H9 (cell line): ENCODE data around the gene VIT. TPM values are rescaled to one million over a fixed set of nuclear protein-coding genes. Genes with fewer than 3 reads are reported as not detected.

Experiments
- DNase-seq: peaks from one replicate; pipeline ENCODE4 v3.0.0-alpha.2; 2017
- H2AFZ ChIP-seq: one replicate; pipeline ENCODE4 v1.6.1; 2013; ENCODE audit warnings: mild to moderate bottlenecking, low read length, control low read depth, moderate library complexity
- H2AK5ac ChIP-seq: 2 replicates; pipeline ENCODE4 v1.6.1; 2013; ENCODE audit warnings: low read length, control low read depth, mixed read lengths; ENCODE audit not compliant: insufficient read length
- H2BK120ac ChIP-seq: one replicate; pipeline ENCODE4 v1.6.1; 2013; ENCODE audit warnings: low read depth, mild to moderate bottlenecking, low read length, control low read depth, inconsistent platforms; ENCODE audit not compliant: poor library complexity, severe bottlenecking
- H2BK12ac ChIP-seq: 2 replicates; pipeline ENCODE4 v1.6.1; 2013; ENCODE audit warnings: low read length, control low read depth, mixed read lengths, low read depth; ENCODE audit not compliant: insufficient read length
- H2BK15ac ChIP-seq: 2 replicates; pipeline ENCODE4 v1.6.1; 2013; ENCODE audit warnings: low read depth, low read length, control low read depth
- H2BK20ac ChIP-seq: one replicate; pipeline ENCODE4 v1.6.1; 2013; ENCODE audit warnings: low read depth, mild to moderate bottlenecking, low read length, control low read depth, inconsistent platforms; ENCODE audit not compliant: poor library complexity, severe bottlenecking
- H2BK5ac ChIP-seq: 2 replicates; pipeline ENCODE4 v1.6.1; 2013; ENCODE audit warnings: low read length, control low read depth, mixed read lengths; ENCODE audit not compliant: insufficient read length
- H3K14ac ChIP-seq: 2 replicates; pipeline ENCODE4 v1.6.1; 2013; ENCODE audit warnings: low read length, control low read depth; ENCODE audit not compliant: insufficient read depth
- H3K18ac ChIP-seq: 2 replicates; pipeline ENCODE4 v1.6.1; 2013; ENCODE audit warnings: low read depth, mild to moderate bottlenecking, mixed read lengths, low read length, control low read depth; ENCODE audit not compliant: insufficient read length
- H3K23ac ChIP-seq: 2 replicates; pipeline ENCODE4 v1.6.1; 2013; ENCODE audit warnings: low read length, control low read depth, mixed read lengths, low read depth; ENCODE audit not compliant: insufficient read length
- H3K23me2 ChIP-seq: 2 replicates; pipeline ENCODE4 v1.6.1; 2013; ENCODE audit warnings: low read depth, mild to moderate bottlenecking, mixed read lengths, low read length, control low read depth; ENCODE audit not compliant: insufficient read length, poor library complexity, severe bottlenecking
- H3K27ac ChIP-seq: 2 replicates; pipeline ENCODE4 v1.5.1; 2013; ENCODE audit warnings: low read length, control low read depth, mixed read lengths, low read depth; ENCODE audit not compliant: insufficient read length
- H3K27me3 ChIP-seq: 2 replicates; pipeline ENCODE4 v1.6.1; 2013; ENCODE audit warnings: low read length, control low read depth, inconsistent platforms; ENCODE audit not compliant: insufficient read depth
- H3K4ac ChIP-seq: 2 replicates; pipeline ENCODE4 v1.6.1; 2013; ENCODE audit warnings: low read depth, mild to moderate bottlenecking, control low read depth, inconsistent platforms, low read length, moderate library complexity
- H3K4me1 ChIP-seq: 2 replicates; pipeline ENCODE4 v1.6.1; 2013; ENCODE audit warnings: low read length, control low read depth, inconsistent platforms; ENCODE audit not compliant: insufficient read depth
- H3K4me2 ChIP-seq: 2 replicates; pipeline ENCODE4 v1.6.1; 2013; ENCODE audit warnings: low read length, control low read depth, mixed read lengths; ENCODE audit not compliant: insufficient read length, insufficient read depth
- H3K56ac ChIP-seq: 2 replicates; pipeline ENCODE4 v1.6.1; 2013; ENCODE audit warnings: low read depth, mild to moderate bottlenecking, mixed read lengths, low read length, control low read depth; ENCODE audit not compliant: insufficient read length
- H3K79me1 ChIP-seq: 2 replicates; pipeline ENCODE4 v1.6.1; 2013; ENCODE audit warnings: low read depth, mild to moderate bottlenecking, moderate library complexity, low read length, control low read depth, inconsistent platforms; ENCODE audit not compliant: insufficient read depth, poor library complexity, severe bottlenecking
- H3K79me2 ChIP-seq: 2 replicates; pipeline ENCODE4 v1.6.1; 2013; ENCODE audit warnings: low read length, control low read depth, inconsistent platforms; ENCODE audit not compliant: insufficient read depth
- H3K9ac ChIP-seq: 2 replicates; pipeline ENCODE4 v1.6.1; 2013; ENCODE audit warnings: low read length, control low read depth, mixed read lengths; ENCODE audit not compliant: insufficient read length; ENCODE audit errors: extremely low read depth
- H3K9me3 ChIP-seq: one replicate; pipeline ENCODE4 v1.6.1; 2013; ENCODE audit warnings: low read depth, low read length, inconsistent platforms; ENCODE audit not compliant: control insufficient read depth
- H3T11ph ChIP-seq: one replicate; pipeline ENCODE4 v1.6.1; 2013; ENCODE audit warnings: mild to moderate bottlenecking, low read length, control low read depth, inconsistent platforms
- H4K20me1 ChIP-seq: one replicate; pipeline ENCODE4 v1.6.1; 2013; ENCODE audit not compliant: control insufficient read depth, insufficient read length, insufficient read depth
- H4K5ac ChIP-seq: 2 replicates; pipeline ENCODE4 v1.6.1; 2013; ENCODE audit warnings: low read depth, mild to moderate bottlenecking, mixed read lengths, low read length, control low read depth; ENCODE audit not compliant: insufficient read length
- H4K8ac ChIP-seq: replicated peaks from 2 replicates; pipeline ENCODE4 v1.6.1; 2013; ENCODE audit warnings: low read length, control low read depth, mixed read lengths, low read depth; ENCODE audit not compliant: insufficient read length
- H4K91ac ChIP-seq: 2 replicates; pipeline ENCODE4 v1.6.1; 2013; ENCODE audit warnings: low read depth, mild to moderate bottlenecking, moderate library complexity, mixed read lengths, low read length, control low read depth; ENCODE audit not compliant: insufficient read length
- H3K27ac Mint-ChIP-seq, 3 experiments: 2 replicates in 2 of 3; 3 replicates in 1 of 3; pipeline ENCODE4 v1.8.0; 2020 to 2021; ENCODE audit warnings: mixed read lengths in 3 of 3, mild to moderate bottlenecking in 1 of 3, moderate library complexity in 1 of 3
- H3K27me3 Mint-ChIP-seq: 2 replicates; pipeline ENCODE4 v1.8.0; 2021; ENCODE audit warnings: low read depth, mild to moderate bottlenecking, moderate library complexity, mixed read lengths
- H3K36me3 Mint-ChIP-seq, 3 experiments: 2 replicates in 2 of 3; 3 replicates in 1 of 3; pipeline ENCODE4 v1.8.0; 2020 to 2021; ENCODE audit warnings: low read depth in 3 of 3, mixed read lengths in 3 of 3; ENCODE audit not compliant: insufficient read depth in 1 of 3
- H3K4me1 Mint-ChIP-seq, 2 experiments: 2 replicates each; pipeline ENCODE4 v1.8.0; 2020; ENCODE audit warnings: mixed read lengths in 2 of 2
- H3K4me3 Mint-ChIP-seq, 2 experiments: 2 replicates in 1 of 2; 3 replicates in 1 of 2; pipeline ENCODE4 v1.8.0; 2020 to 2021; ENCODE audit warnings: mild to moderate bottlenecking in 2 of 2, mixed read lengths in 2 of 2, moderate library complexity in 1 of 2
- H3K9me3 Mint-ChIP-seq, 2 experiments: 2 replicates in 1 of 2; 3 replicates in 1 of 2; pipeline ENCODE4 v1.8.0; 2020; ENCODE audit warnings: mild to moderate bottlenecking in 2 of 2, mixed read lengths in 2 of 2, moderate library complexity in 1 of 2
- CTCF ChIP-seq: fragments of 200-600 bp; sonication (generic); conservative IDR thresholded peaks from 3 replicates; pipeline ENCODE4 v1.8.0; 2021; ENCODE audit warnings: antibody characterized with exemption, mild to moderate bottlenecking
- WGBS: extraction: QIAGEN DNeasy Blood & Tissue Kit; methylation state at CpG from one replicate; pipeline ENCODE4 v1.1.7; 2013; ENCODE audit warnings: missing lambda C conversion rate, low lambda C conversion rate, mixed read lengths; ENCODE audit not compliant: insufficient read length; ENCODE audit errors: extremely low coverage; 5-methylcytosine and 5-hydroxymethylcytosine counted together
- total RNA-seq: library from RNA; stranded (reverse); gene quantifications from 2 replicates; pipeline ENCODE4 v1.2.1, GENCODE V29; 2021

The VIT gene
- total RNA-seq, 1 experiment from 2014 or later, result 0.15 TPM

GRCh38 chr2:36677996-36678605, 18.4 kb upstream of the VIT start:
- H3K27ac ChIP-seq, result no peak overlapping the region
- no peak overlapping the region for H2BK120ac ChIP-seq
- Mint-ChIP-seq H3K27ac (peak overlapping the region in 1 of 3 experiments; percentile 23; a peak in 1 of 7 replicates), H3K4me1 (peaks cover 16 to 18% of the 10 kb centered on the region in 2 experiments), H3K9me3 (peaks cover 12 to 13% of the 10 kb centered on the region in 2 experiments), H3K4me3 (no peak overlapping the region), H3K27me3 (no peaks in the 10 kb centered on the region), H3K36me3 (peaks cover 5 to 15% (median 9%) of the 10 kb centered on the region in 3 experiments; a peak in 6 of 7 replicates)
- no peak overlapping the region for H3K4me2 ChIP-seq
- no peaks in the 10 kb centered on the region for H3K9me3 ChIP-seq
- WGBS, result no CpG with 5 or more reads among the region's 4 CpGs
- H2BK12ac ChIP-seq, result no peak overlapping the region
- no peak overlapping the region for H3K23ac ChIP-seq
- H4K20me1 ChIP-seq, result no peaks in the 10 kb centered on the region
- H3K18ac ChIP-seq, result no peak overlapping the region
- no peak overlapping the region for H4K91ac ChIP-seq
- no peak overlapping the region for H3K56ac ChIP-seq
- H4K5ac ChIP-seq, result no peak overlapping the region
- no peak overlapping the region for H3K9ac ChIP-seq
- no peaks in the 10 kb centered on the region; the same call in 1 of the 2 replicates for H3K4me1 ChIP-seq
- H3K79me1 ChIP-seq, result no peaks in the 10 kb centered on the region
- H3T11ph ChIP-seq, result no peak overlapping the region
- H3K23me2 ChIP-seq, result no peaks in the 10 kb centered on the region
- H4K8ac ChIP-seq, result no peak overlapping the region
- no peak for TF ChIP-seq CTCF
- no peak overlapping the region for H2BK5ac ChIP-seq
- H3K27me3 ChIP-seq, result no peaks in the 10 kb centered on the region
- no peaks in the 10 kb centered on the region for H3K79me2 ChIP-seq
- H3K4ac ChIP-seq, result no peak overlapping the region
- H2BK20ac ChIP-seq, result no peak overlapping the region
- H2AFZ ChIP-seq, result no peak overlapping the region
- no peak overlapping the region for H3K14ac ChIP-seq
- H2BK15ac ChIP-seq, result no peak overlapping the region
- DNase-seq, result no peak
- H2AK5ac ChIP-seq, result no peak overlapping the region
